Hepatocyte (in vitro differentiated cells): ENCODE data around the gene TAGLN.

Experiments used
- EZH2 ChIP-seq: fragments of 200-600 bp; sonication (generic); IDR thresholded peaks from 2 replicates; pipeline ENCODE4 v1.6.1; 2016; ENCODE audit warnings: antibody characterized with exemption, mild to moderate bottlenecking, borderline replicate concordance
- EZH2phosphoT487 ChIP-seq: fragments of 200-600 bp; sonication (generic); IDR thresholded peaks from one replicate; pipeline ENCODE4 v1.6.1; 2018; ENCODE audit warnings: antibody characterized with exemption, mild to moderate bottlenecking, low read depth, moderate library complexity; ENCODE audit not compliant: unreplicated experiment, severe bottlenecking
- TF ChIP-seq, protein P1 (sequence below): fragments of 200-600 bp; sonication (generic); IDR thresholded peaks from 2 replicates; pipeline ENCODE4 v1.5.1; 2016; ENCODE audit warnings: antibody characterized with exemption, mild to moderate bottlenecking; ENCODE audit not compliant: poor library complexity

- TF ChIP-seq, protein P1, sequence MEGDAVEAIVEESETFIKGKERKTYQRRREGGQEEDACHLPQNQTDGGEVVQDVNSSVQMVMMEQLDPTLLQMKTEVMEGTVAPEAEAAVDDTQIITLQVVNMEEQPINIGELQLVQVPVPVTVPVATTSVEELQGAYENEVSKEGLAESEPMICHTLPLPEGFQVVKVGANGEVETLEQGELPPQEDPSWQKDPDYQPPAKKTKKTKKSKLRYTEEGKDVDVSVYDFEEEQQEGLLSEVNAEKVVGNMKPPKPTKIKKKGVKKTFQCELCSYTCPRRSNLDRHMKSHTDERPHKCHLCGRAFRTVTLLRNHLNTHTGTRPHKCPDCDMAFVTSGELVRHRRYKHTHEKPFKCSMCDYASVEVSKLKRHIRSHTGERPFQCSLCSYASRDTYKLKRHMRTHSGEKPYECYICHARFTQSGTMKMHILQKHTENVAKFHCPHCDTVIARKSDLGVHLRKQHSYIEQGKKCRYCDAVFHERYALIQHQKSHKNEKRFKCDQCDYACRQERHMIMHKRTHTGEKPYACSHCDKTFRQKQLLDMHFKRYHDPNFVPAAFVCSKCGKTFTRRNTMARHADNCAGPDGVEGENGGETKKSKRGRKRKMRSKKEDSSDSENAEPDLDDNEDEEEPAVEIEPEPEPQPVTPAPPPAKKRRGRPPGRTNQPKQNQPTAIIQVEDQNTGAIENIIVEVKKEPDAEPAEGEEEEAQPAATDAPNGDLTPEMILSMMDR, result no peak
- TF ChIP-seq EZH2 (no peak), EZH2phosphoT487 (no peak)
Measured at GRCh38 chr11:117154468-117154867, 44.7 kb upstream of the TAGLN start.
